ENCODE results near the gene TGFBR3.

DNA sequence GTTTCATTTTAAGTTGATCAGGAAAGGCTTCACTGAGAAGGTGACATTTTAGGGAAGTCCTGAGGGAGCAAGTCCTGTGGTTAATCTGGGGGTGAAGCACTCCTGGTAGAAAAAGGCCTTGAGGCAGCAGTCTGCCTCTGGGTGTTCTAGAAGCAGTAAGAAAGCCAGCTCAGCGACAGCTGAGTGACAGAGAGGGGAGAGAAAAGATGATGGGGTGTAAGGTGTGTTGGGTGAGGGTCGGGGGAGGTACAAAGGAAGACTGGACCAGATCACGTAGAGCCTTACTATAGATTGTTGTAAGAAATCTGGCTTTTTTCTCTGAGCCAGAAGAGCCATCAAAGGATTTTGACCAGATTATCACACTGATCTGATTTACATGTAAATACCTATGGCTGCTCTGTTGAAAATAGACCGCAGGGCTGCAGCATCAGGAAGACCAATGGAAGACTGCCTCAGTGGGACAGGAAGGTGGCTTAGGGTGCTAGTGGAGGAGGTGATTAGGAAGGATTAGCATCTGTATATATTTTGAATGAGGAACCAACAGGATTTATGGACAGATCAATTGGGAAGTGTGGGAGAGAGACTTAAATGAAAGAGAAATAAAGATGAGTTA lies 254.1 kb downstream of the TGFBR3 start:
- TF ChIP-seq, protein P1, sequence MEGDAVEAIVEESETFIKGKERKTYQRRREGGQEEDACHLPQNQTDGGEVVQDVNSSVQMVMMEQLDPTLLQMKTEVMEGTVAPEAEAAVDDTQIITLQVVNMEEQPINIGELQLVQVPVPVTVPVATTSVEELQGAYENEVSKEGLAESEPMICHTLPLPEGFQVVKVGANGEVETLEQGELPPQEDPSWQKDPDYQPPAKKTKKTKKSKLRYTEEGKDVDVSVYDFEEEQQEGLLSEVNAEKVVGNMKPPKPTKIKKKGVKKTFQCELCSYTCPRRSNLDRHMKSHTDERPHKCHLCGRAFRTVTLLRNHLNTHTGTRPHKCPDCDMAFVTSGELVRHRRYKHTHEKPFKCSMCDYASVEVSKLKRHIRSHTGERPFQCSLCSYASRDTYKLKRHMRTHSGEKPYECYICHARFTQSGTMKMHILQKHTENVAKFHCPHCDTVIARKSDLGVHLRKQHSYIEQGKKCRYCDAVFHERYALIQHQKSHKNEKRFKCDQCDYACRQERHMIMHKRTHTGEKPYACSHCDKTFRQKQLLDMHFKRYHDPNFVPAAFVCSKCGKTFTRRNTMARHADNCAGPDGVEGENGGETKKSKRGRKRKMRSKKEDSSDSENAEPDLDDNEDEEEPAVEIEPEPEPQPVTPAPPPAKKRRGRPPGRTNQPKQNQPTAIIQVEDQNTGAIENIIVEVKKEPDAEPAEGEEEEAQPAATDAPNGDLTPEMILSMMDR (IDR thresholded peaks at IDR 0.05; ENCODE audit: insufficient read depth, low read length, poor library complexity, severe bottlenecking): no peak
- TF ChIP-seq EZH2phosphoT487 (conservative IDR thresholded peaks at IDR 0.05; ENCODE audit: low read length): no peak
